Activated CD8-positive, alpha-beta memory T cell treated with anti-CD3 and anti-CD28 coated beads for 4 hours (primary cell): ENCODE data around the gene GALNT13.

Experiments
- DNase-seq, 2 donors: peaks; one replicate each; pipeline ENCODE4 v3.0.0-alpha.2; 2020; ENCODE audit warnings: low read depth in 2 of 2

The GALNT13 gene

GRCh38 chr2:153871231-153872221 is at the start of gene GALNT13:
Gene GALNT13 (plus strand): TSS chr2:153871922.
- DNase-seq = no peak

- no peak for DNase-seq
Observed at GRCh38 chr2:153823880-153824279, 47.8 kb upstream of the GALNT13 start.

- no peak for DNase-seq
Observed at GRCh38 chr2:153828335-153828734, 43.4 kb upstream of the GALNT13 start.

GRCh38 chr2:153834662-153835061 is 37.1 kb upstream of the GALNT13 start:
- DNase-seq = no peak

- no peak for DNase-seq
Observed at GRCh38 chr2:153858250-153858649, 13.5 kb upstream of the GALNT13 start.

- DNase-seq = no peak
Observed at GRCh38 chr2:153864022-153864421, 7.7 kb upstream of the GALNT13 start.

GRCh38 chr2:153866595-153866994 is 5.1 kb upstream of the GALNT13 start:
- no peak for DNase-seq

- DNase-seq = no peak
Observed at GRCh38 chr2:153870308-153870707, 1.4 kb upstream of the GALNT13 start.

- DNase-seq = no peak
Observed at GRCh38 chr2:153872311-153873051, 759 bp downstream of the GALNT13 start.

- no peak for DNase-seq
Observed at GRCh38 chr2:153873052-153874048, 1.6 kb downstream of the GALNT13 start.

GRCh38 chr2:153875801-153876466 is 4.2 kb downstream of the GALNT13 start:
- DNase-seq = no peak

- no peak for DNase-seq
Observed at GRCh38 chr2:153880926-153881325, 9.2 kb downstream of the GALNT13 start.

GRCh38 chr2:153886833-153887232 is 15.1 kb downstream of the GALNT13 start:
- no peak for DNase-seq

- no peak for DNase-seq
Observed at GRCh38 chr2:153890576-153890975, 18.9 kb downstream of the GALNT13 start.

GRCh38 chr2:153891051-153891450 is 19.3 kb downstream of the GALNT13 start:
- DNase-seq = no peak

- DNase-seq = no peak
Observed at GRCh38 chr2:153912798-153913396, 41.2 kb downstream of the GALNT13 start.

- DNase-seq = no peak
Observed at GRCh38 chr2:153917570-153917969, 45.8 kb downstream of the GALNT13 start.

GRCh38 chr2:153935511-153935910 is 63.8 kb downstream of the GALNT13 start:
- DNase-seq = no peak

GRCh38 chr2:153939124-153939796 is 67.5 kb downstream of the GALNT13 start:
- no peak for DNase-seq

- no peak for DNase-seq
Observed at GRCh38 chr2:153940511-153940910, 68.8 kb downstream of the GALNT13 start.
